ENCODE data around the gene CACUL1.
A peak's percentile ranks its signal among the peaks of the same experiment; 100 is the strongest.
"Not testable (repeated sequence)": the region's sequence is repeated elsewhere in the genome, so short reads cannot be mapped to it uniquely, and the experiment has no call there.

Gene CACUL1

GRCh38 chr10:118754556-118755423 is at the start of gene CACUL1:
TSS of gene CACUL1 (minus strand) at chr10:118754970. CDS start at chr10:118754762, 208 bp downstream.
- DNase-seq, result peak; percentile 97 to 99 (median 98)

- no peak for DNase-seq
Measured at GRCh38 chr10:118804262-118804773, 49.5 kb upstream of the CACUL1 start.

DNA sequence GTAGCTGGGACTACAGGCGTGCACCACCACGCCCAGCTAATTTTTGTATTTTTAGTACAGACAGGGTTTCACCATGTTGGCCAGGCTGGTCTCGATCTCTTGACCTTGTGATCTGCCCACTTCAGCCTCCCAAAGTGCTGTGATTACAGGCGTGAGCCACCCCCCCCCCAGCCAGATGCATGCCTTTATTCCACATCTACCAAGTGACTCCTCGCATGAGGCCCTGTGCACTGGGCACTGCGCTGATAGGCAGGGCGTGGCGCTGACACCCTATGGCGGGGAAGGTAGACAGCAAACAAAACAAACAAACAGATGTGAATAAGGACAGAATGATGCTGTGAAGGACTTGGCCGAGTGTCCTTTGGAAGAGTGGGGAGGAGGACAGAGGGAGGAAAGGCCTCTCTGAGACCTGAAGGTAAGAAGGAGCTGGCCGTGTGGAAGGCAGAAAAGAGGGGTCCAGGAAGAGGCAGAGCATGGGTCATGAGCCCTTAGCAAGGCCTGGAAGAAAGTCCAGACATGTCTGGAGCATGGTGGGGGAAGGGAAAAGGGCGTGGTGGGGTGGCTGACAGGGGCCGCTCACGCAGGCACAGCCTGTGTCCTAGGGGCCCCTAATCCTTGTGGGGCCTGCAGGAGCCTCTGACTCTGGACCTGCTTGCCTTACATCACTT is 47.5 kb upstream of the CACUL1 start:
- DNase-seq, result no peak

DNA sequence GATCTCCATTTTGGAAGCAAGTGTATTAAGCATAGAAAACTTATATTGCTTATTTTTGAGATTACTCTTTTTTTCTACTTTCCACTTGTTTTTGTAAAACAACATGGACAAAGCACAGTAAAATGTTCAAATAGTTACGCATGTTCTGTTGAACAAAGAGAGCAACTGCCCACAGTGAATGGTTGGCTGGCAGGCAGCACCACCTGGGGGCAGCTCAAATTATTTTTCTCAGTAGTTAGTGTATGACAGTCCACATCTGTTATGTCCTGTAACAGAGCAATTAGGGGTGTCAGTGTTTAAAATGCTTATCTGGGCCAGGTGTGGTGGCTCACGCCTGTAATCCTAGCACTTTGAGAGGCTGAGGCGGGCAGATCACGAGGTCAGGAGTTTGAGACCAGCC is 46.1 kb upstream of the CACUL1 start:
- DNase-seq, result no peak

GRCh38 chr10:118799777-118800176 is 45.0 kb upstream of the CACUL1 start:
- DNase-seq, result no peak

DNA sequence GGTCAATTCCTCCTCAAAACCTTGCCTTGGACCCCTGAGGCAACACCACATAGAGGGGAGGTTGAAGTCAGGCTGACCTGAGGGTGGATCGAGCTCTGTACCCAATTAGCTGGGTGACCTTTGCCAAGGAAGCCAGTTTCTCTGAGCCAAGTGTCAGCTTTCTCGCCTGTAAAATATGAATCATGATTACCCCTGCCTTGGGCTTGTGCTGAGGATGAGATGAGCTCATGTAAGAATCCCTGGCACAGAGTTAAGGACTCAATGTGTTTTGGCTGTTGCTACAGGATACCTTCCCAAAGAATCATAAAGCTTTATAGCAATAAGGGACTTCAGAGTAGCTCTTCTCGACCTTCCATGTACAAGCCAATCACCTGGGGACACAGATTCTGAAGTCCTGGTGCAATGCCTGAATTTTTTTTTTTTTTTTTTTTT is 43.5 kb upstream of the CACUL1 start:
- DNase-seq, result no peak

- DNase-seq, result not testable (repeated sequence)
Measured at GRCh38 chr10:118794971-118795370, 40.2 kb upstream of the CACUL1 start.

DNA sequence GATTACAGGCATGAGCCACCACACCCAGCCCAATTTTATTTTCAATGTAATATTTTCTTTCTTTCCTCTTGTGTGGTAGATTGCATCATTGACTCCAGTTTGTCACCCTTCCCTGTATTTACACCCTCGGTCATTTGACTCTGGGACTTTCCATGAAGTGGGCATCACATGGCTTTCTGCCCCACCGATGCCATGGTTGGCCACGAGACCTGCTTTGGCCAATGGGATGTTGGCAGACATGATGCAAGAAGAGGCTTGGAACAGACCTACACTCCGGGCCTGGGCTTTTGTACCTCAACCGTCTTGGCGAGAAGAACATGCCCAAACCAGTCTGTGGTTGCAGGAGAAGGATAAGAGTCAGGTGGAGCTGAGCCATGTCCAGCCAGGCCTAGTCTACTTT is 38.8 kb upstream of the CACUL1 start:
- no peak for DNase-seq

DNA sequence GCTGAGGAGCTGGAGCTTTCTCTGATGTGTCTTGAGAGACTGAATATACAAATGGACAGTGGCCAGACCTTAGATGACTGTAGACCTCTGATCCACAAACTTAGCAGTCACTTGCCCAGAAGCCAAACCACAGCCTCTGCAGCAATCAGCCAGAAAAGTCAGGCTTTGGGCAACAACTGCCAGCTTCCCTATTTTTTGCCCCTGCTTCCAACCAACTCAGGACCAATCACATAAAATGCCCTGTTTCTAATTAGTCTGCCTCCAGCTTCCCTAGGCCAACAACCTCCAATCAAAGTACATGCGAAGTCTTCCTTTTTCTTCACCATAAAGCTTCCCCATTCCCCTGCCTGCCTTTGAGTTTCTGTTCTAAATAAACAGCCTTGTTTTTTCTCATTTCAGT is 37.8 kb upstream of the CACUL1 start:
- no peak for DNase-seq

DNA sequence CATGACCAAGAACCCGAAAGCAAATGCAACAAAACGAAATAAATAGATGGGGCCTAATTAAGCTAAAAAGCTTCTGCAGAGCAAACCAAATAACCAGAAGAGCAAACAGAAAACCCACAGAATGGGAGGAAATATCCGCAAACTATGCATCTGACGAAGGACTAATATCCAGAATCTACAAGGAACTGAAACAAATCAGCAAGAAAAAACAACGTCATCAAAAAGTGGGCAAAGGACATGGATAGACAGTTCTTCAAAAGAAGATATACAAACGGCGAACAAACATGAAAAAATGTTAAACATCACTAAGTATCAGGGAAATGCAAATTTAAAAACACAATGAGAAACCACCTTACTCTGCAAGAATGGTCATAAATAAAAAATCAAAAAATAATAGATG is 35.3 kb upstream of the CACUL1 start:
- DNase-seq, result no peak

DNA sequence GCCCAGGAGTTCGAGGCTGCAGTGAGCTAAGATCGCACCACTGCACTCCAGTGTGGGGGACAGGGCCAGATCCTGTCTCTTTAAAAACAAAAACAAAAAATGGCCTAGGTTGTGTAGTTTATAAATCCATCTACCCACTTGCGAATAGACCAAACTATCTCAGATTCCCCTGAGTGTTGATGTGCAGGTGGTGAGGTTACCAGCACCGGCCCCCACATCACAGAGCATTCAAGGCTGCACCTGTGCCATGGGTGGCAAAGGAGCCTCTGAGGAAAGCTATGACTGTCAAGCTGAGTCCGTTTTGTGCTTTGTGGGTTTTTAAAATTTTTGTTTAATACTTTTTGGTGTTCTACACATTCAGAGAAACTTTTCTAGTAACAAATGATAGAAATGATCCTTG is 30.8 kb upstream of the CACUL1 start:
- DNase-seq, result no peak

DNA sequence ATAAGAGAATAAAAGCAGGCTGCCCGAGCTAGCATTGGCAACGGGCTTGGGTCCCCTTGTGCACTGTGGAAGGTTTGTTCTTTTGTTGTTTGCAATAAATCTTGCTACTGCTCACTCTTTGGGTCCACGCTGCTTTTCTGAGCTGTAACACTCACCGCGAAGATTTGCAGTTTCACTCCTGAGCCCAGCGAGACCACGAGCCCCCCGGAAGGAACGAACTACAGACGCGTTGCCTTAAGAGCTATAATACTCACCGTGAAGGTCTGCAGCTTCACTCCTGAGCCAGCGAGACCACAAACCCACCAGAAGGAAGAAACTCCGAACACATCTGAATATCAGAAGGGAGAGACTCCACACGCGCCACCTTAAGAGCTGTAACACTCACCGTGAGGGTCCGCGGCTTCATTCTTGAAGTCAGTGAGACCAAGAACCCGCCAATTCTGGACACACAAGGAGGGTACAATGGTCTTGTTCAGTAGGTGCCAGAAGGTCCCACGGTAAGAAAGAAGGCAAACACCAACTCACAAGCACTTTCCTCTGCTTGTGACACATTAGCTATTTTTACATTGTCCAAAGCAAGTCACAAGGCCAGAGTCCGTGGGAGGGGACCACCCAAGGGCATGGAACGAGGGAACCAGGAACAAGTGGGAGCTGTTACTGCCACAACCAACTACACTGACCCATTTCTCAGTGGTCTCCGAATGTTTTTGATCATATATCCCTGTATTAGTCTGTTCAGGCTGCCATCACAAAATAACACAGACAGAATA is 29.2 kb upstream of the CACUL1 start:
- no peak for DNase-seq

DNA sequence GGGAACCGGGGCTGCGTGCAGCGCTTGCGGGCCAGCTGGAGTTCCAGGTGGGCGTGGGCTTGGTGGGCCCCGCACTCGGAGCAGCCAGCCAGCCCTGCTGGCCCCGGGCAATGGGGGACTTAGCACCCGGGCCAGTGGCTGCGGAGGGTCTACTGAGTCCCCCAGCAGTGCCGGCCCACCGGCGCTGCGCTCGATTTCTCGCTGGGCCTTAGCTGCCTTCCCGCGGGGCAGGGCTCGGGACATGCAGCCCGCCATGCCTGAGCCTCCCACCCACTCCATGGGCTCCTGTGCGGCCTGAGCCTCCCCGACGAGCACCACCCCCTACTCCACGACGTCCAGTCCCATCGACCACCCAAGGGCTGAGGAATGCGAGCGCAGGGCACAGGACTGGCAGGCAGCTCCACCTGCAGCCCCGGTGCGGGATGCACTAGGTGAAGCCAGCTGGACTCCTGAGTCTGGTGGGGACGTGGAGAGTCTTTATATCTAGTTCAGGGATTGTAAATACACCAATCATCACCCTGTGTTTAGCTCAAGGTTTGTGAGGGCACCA is 28.2 kb upstream of the CACUL1 start:
- DNase-seq, result not testable (repeated sequence)

- DNase-seq, result no peak
Measured at GRCh38 chr10:118781541-118781940, 26.8 kb upstream of the CACUL1 start.

DNA sequence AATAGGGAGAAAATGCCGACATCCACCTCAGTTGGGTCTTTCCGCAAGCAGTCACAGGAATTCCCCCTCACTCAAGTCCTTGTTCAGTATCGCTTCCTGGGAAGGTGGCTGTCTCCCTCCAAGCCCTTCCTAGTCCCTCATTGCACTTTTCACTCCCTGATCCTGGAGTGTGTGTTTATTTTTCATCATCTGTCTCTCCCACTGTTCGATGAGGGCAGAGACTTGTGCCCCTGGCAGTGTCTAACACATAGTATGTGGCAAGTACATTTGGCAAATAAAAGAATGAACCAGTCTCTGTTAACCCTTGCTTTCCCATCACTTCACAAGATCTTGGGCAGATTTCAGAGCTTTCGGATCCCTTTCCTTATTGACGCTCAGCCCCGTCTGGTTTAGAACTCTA is 24.0 kb upstream of the CACUL1 start:
- DNase-seq, result no peak

DNA sequence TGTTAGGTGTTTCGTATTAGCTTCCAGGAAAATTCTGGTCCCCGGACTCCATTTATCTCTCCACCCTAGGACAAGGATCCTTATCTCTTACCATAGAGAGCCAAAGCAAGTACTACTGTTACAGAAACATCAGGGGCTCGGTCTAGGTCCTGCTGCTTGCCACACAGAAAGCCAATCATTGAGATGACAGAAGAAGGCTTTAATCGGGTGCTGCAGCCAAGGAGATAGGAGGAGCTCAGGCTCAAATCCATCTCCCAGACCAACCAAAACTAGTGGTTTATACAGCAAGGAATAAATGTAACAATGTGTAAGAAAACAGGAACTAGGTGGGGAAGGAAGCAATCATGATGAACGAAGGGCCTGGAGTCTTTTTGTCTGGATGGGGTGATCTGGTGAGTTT is 22.2 kb upstream of the CACUL1 start:
- DNase-seq, result no peak

DNA sequence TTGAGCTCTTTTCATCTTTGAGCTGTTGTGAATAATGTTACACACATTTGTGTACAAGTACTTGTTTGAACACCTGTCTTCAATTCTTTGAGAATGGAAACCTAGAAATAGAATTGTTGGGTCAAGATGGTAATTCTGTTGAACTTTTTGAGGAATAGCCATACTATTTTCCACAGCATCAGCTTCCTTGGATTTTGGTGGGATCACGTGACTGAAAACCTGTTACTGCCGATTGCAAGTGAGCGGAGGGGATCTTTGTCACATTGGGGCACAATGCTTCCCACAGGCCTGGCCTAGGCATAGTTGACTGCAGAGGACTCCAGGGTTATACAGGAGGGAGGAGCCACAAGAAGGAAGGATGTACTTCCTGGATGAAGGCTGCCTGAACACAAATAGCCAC is 21.3 kb upstream of the CACUL1 start:
- DNase-seq, result no peak

DNA sequence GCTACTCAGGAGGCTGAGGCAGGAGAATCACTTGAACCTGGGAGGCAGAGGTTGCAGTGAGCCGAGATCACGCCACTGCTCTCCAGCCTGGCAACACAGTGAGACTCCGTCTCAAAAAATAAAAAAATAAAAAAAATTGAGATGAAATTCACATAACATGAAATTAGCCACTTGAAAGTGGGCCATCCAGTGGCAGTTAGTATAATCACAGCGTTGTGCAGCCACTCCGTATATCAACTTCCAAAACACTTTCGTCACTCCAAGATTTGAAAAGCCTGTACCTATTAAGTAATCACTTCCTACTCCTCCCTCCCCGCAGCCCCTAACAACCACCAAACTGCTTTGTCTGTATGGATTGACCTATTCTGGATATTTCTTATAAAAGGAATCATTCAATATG is 20.7 kb upstream of the CACUL1 start:
- DNase-seq, result no peak

- DNase-seq, result no peak
Measured at GRCh38 chr10:118773041-118773440, 18.3 kb upstream of the CACUL1 start.

- no peak for DNase-seq
Measured at GRCh38 chr10:118771976-118772375, 17.2 kb upstream of the CACUL1 start.

DNA sequence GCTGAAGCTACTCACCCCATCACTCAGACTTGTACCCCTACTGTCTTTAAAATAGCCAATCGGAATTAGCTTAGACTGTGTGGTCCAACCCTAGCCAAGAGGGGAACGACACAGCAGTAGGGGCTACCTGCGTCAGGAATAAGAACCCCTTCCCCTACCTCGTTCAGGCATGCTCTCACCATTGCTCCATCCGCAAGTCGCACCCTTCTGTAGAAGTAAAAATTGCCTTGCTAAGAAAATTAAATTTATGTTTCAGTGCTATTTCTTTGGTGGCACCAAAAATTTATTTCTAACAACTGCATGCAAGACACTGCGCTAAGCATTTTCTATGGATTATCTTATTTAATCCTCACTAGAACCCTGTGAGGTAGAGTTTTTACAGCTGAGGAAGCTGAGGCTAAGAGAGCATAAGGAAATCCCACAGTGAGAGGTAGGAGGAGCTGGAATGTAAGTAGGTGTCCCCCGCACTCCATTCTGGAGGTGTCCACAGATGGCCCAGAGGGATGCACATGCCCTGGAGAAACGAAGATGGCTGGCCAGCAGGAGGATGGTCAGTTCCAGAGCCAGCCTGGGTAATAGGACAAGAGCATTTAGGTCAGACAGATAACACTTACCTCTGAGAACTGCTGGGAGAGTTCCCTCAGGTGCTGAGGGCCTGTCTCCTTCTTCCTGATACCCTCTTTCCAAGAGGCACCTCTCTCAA is 15.3 kb upstream of the CACUL1 start:
- no peak for DNase-seq

Data from activated naive CD4-positive, alpha-beta T cell (primary cell).